ENCODE data around the gene RBM42.
A peak's percentile ranks its signal among the peaks of the same experiment; 100 is the strongest.
"Not testable (repeated sequence)": the region's sequence is repeated elsewhere in the genome, so short reads cannot be mapped to it uniquely, and the experiment has no call there.

Gene RBM42

DNA sequence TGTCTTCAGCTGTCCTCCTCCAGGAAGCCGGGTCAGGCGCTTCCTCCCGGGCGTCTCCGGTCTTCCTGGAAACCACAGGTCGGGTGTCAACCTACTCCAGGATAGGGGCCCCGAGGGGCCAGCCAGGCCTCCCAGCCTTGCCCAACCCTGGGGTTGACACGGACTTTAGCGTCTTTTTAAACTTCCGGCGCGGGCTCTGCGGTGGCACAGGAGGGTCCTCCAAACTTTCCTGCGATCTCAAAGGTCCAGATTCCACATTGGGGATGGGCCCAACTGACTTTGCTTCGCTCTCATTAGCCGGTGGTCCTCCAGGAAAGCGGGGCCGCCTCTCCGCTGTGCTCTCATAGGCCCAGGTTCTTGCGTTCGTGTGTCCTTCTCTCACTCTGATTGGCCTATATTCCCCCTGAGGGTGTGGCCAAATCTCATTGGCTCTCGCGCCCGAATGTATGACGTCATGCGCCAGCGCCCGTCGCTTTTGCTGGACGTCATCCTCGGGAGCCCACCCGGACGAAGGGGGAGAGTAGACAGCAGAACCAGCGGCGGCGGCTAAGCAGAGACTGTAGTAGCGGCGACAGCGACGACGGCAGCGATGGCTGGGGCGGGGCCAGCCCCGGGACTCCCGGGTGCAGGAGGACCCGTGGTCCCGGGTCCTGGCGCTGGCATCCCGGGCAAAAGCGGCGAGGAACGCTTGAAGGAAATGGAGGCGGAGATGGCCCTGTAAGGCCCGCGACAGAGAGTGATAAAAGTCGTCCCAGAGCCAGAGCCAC is at the start of gene RBM42:
TSS of gene RBM42 (plus strand) at position 472 of the 767 bp plus-strand sequence. CDS start at position 590, 118 bp downstream.
- peak; percentile 98 for DNase-seq

GRCh38 chr19:35582760-35583159 is 46.1 kb upstream of the RBM42 start:
- DNase-seq: no peak

GRCh38 chr19:35585848-35586247 is 43.0 kb upstream of the RBM42 start, which contains the start of gene PMIS2:
Gene PMIS2, plus strand, starts transcription at chr19:35586173. Its CDS starts 87 bp downstream, at chr19:35586260.
- DNase-seq: no peak

DNA sequence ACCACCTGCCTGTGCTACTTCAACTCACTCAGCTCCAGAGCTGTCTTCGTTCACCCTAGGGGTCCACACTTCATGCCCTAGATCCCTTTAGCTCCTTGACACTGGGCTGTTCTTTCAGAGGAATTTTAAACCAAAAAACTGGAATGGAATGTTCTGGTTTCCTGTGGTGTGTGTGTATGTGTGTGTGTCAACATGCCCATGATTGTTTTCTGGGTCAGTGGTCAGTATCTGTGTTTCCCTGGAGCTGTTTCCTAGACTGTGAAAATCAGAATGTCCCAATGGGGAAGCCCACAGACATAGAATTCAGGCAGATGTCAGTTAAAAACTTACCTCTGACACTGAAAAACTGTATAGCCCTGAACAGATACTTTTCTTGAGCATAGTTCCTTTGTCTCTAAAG is 41.5 kb upstream of the RBM42 start:
- DNase-seq: no peak

- no peak for DNase-seq
Measured at GRCh38 chr19:35590875-35591274, 38.0 kb upstream of the RBM42 start.

GRCh38 chr19:35592226-35592625 is 36.6 kb upstream of the RBM42 start:
- DNase-seq: no peak

- not testable (repeated sequence) for DNase-seq
Measured at GRCh38 chr19:35595026-35595425, 33.8 kb upstream of the RBM42 start.

GRCh38 chr19:35595928-35596327 is 32.9 kb upstream of the RBM42 start:
- no peak for DNase-seq

- DNase-seq: peak; percentile 28
Measured at GRCh38 chr19:35596366-35596999, 32.4 kb upstream of the RBM42 start.

DNA sequence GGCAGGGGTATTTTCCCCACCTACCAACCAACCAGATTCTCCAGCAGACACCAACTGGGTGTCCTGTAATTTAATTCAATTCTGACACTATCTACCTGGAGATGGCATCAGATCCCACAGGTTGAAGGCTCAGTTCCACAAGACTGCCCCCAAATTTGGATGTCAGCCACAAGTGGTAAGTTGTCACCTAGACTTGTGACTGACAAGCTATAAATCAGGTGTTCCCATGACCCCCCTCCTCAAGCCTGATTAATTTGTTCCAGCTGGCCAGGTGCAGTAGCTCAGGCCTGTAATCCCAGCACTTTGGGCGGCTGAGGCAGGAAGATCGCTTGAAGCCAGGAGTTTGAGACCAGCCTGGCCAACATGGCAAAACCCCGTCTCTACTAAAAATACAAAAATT is 26.9 kb upstream of the RBM42 start:
- DNase-seq: no peak

- DNase-seq: not testable (repeated sequence)
Measured at GRCh38 chr19:35604436-35604835, 24.4 kb upstream of the RBM42 start.

DNA sequence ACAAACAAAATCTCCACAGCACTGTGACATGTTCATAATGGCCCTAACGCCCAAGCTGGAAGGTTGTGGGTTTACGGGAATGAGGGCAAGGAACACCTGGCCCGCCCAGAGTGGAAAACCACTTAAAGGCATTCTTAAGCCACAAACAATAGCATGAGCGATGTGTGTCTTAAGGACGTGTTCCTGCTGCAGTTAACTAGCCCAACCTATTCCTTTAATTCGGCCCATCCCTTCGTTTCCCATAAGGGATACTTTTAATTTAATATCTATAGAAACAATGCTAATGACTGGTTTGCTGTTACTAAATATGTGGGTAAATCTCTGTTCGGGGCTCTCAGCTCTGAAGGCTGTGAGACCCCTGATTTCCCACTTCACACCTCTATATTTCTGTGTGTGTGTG is 21.7 kb upstream of the RBM42 start:
- DNase-seq: not testable (repeated sequence)

DNA sequence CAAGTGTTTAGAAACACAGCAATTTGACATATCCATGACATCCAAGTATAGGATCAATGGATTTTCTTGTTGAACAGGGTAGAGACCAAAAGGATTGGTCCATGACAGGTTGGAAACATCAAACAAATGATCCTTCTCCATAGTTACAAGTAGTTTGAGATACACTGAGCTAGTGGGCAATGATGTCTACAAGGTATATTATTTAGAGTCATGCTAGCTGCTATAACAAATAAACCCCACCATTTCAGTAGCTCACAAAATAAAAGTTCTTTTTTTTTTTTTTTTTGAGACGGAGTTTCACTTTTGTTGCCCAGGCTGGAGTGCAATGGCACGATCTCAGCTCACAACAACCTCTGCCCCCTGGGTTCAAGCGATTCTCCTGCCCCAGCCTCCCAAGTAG is 21.2 kb upstream of the RBM42 start:
- no peak for DNase-seq

DNA sequence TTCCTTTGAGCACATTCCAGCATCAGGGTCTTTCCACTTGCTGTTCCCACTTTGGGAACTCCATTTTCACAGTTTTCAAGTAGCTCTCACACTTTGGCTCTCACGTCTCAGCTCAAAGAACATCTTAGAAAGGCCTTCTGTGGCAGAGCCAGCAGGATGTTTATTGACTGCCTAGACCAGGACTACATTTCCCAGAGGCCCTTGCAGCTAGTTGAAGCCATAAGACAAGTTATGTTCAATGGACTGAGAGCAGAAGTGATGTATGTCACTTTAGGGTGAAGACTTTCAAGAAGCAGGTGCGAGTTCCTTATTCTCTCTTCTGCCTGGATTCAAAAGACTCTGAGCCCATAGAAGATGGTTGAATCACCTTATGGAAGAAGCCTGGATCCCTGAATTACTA is 20.6 kb upstream of the RBM42 start:
- no peak for DNase-seq

- DNase-seq: no peak
Measured at GRCh38 chr19:35609851-35610353, 18.9 kb upstream of the RBM42 start.

GRCh38 chr19:35612224-35612558 is 16.6 kb upstream of the RBM42 start:
- DNase-seq: no peak

DNA sequence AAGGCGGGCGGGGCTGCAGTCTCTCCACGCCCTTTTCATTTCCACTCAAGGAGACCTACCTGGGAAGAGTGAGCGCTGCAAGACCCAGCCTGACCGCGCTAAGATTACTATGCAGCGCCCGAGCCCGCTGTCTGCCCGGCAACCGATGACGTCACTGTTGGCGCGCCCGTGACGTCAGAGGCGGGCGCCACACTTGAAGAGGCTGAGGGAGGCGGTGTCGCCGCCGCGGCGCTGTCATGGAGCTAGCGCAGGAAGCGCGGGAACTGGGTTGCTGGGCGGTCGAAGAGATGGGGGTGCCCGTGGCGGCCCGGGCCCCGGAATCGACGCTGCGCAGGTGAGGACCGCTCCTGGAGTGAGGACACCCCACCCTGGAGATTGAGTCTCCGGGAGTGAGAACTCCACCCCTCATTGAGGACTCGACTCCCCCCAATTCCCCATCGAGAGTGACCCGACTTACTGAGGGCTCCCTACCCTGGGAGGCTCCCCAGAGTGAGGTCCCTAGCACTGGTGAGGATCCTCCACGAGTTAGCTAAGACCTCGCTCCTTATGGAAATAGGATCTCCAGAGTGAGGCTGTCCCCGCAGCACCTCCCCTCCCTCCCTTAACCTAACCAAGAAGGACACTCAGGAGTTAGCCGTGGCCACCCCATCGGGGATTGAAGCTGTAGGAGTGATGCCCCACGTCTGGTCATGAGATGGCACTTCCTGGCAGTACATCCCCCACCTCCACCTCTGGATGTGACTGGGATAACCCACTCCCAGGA is 16.1 kb upstream of the RBM42 start, which contains the start of gene HAUS5:
TSS of gene HAUS5 (plus strand) at position 177 of the 763 bp plus-strand sequence. CDS start at position 237, 60 bp downstream.
- peak; percentile 88 for DNase-seq

- no peak for DNase-seq
Measured at GRCh38 chr19:35613574-35613973, 15.3 kb upstream of the RBM42 start.

DNA sequence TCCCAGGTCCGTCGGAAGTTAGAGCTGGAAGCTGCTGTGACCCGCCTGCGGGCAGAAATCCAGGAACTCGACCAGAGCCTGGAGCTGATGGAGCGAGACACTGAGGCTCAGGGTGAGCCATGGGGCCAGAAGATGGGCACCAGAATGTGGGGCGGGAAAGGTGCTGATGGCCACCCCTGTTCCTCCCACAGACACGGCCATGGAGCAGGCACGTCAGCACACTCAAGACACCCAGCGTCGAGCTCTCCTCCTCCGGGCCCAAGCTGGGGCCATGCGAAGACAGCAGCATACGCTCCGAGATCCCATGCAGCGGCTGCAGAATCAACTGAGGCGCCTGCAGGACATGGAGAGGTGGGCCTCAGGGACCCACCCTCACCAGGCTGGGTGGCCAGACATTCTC is 13.8 kb upstream of the RBM42 start:
- DNase-seq: no peak

DNA sequence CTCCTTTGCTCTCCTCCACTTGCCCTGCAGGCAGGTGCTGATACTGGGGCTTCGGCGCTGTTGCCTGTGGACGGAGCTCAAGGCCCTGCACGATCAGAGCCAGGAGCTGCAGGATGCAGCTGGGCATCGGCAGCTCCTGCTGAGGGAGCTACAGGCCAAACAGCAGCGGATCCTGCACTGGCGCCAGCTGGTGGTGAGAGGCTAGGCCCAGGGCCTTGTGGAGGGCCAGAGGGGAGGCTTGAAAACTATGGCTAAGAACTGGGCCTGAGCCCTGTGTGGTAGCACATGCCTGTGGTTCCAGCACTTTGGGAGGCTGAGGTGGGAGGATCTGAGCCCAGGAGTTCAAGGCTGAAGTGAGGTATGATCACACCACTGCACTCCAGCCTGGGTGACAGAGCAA is 10.0 kb upstream of the RBM42 start:
- no peak for DNase-seq

DNA sequence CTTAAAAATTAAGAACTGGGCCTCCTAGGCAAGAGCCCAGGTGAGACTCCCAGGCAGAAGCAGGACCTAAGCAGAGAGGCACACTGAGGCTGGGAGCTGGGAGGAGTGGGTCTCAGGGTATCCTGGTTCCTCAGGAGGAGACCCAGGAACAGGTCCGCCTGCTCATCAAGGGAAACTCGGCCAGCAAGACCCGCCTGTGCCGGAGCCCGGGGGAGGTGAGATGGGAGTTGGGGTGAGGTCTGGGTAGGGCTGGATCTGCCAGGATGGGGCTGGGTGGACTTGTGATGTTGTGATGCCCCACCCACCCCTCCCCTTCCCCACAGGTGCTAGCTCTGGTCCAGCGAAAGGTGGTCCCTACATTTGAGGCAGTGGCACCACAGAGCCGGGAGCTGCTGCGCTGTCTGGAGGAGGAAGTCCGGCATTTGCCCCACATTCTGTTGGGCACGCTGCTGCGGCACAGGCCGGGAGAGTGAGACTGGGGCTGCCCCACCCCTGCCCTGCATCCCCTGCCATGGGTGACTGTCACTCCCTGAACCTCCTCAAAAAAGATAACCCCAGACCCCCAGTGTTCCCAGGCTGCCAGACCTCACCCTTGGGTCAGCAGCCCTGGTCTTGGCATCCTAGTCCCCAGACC is 9.4 kb upstream of the RBM42 start:
- no peak for DNase-seq

- no peak for DNase-seq
Measured at GRCh38 chr19:35620001-35620400, 8.8 kb upstream of the RBM42 start.

- DNase-seq: no peak
Measured at GRCh38 chr19:35621708-35622107, 7.1 kb upstream of the RBM42 start.
